HG03060 (cell line): ENCODE measurements around the gene KRTCAP2.
"Not testable (repeated sequence)": the region's sequence is repeated elsewhere in the genome, so short reads cannot be mapped to it uniquely, and the experiment has no call there.

ENCODE experiments used
- ATAC-seq: cut with Tn5 transposase; IDR thresholded peaks from one replicate; pipeline ENCODE4 v1.9.1; 2021; ENCODE audit warnings: low read depth, moderate number of reproducible peaks; ENCODE audit not compliant: unreplicated experiment

Gene KRTCAP2

GRCh38 chr1:155200920-155201319, 27.8 kb upstream of the KRTCAP2 start:
- ATAC-seq: no peak

GRCh38 chr1:155199792-155200191, 26.7 kb upstream of the KRTCAP2 start:
- ATAC-seq: no peak

GRCh38 chr1:155198547-155198906, 25.4 kb upstream of the KRTCAP2 start:
- ATAC-seq: no peak

- ATAC-seq: no peak
Observed at GRCh38 chr1:155197901-155198546, 24.9 kb upstream of the KRTCAP2 start.

GRCh38 chr1:155196893-155197638, 24.0 kb upstream of the KRTCAP2 start:
- ATAC-seq: no peak

- no peak for ATAC-seq
Observed at GRCh38 chr1:155196103-155196892, 23.2 kb upstream of the KRTCAP2 start.

GRCh38 chr1:155195201-155196102, 22.3 kb upstream of the KRTCAP2 start:
- ATAC-seq: no peak

- not testable (repeated sequence) for ATAC-seq
Observed at GRCh38 chr1:155193991-155194240, 20.8 kb upstream of the KRTCAP2 start.

GRCh38 chr1:155193275-155193990, 20.3 kb upstream of the KRTCAP2 start:
- no peak for ATAC-seq

- no peak for ATAC-seq
Observed at GRCh38 chr1:155192346-155193274, 19.5 kb upstream of the KRTCAP2 start.

- no peak for ATAC-seq
Observed at GRCh38 chr1:155191904-155192303, 18.8 kb upstream of the KRTCAP2 start.

- not testable (repeated sequence) for ATAC-seq
Observed at GRCh38 chr1:155189926-155190325, 16.8 kb upstream of the KRTCAP2 start.

GRCh38 chr1:155188268-155188667, 15.2 kb upstream of the KRTCAP2 start:
- no peak for ATAC-seq

- ATAC-seq: no peak
Observed at GRCh38 chr1:155187456-155187891, 14.4 kb upstream of the KRTCAP2 start.

- no peak for ATAC-seq
Observed at GRCh38 chr1:155186794-155187455, 13.8 kb upstream of the KRTCAP2 start.

- ATAC-seq: no peak
Observed at GRCh38 chr1:155186067-155186793, 13.1 kb upstream of the KRTCAP2 start.

GRCh38 chr1:155185783-155186066, 12.6 kb upstream of the KRTCAP2 start:
- ATAC-seq: no peak
